GM19035 (cell line): ENCODE results near the gene RHEB.
A peak's percentile ranks its signal among the peaks of the same experiment; 100 is the strongest.

ENCODE experiments used
- ATAC-seq: cut with Tn5 transposase; IDR thresholded peaks from one replicate; pipeline ENCODE4 v1.9.1; 2021; ENCODE audit not compliant: unreplicated experiment

The RHEB gene

DNA sequence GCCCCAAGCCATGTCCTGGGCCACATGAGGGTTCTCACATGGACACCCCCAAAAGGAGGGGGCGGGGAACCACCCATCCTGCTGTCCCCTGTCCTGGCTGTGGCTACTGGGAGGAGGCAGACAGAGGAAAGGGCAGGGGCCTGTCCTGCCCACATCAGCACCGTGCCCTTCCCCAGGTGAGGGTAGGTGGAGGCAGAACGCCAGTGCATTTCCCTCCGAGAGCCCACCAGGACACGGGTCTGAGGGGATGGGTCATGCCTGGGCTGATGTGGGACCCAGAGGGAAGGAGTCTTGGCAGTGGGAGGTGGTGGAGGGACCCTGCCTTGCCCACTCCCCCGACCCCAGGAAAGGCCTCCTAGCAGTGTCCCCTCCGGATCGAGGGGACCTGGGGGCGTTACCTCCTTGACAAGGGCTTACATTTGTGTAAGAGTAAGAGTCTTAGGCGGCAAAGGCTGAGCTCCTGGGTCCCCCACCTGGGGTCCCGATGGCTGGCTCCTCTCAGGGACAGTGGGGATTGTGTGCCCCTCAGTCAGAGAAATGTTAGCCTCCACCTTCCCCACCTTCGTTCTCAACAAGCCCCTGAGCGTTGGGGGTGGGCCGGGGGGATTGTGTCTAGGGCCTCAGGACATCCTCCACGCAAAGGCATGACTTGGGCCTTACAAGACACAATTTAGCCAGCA is 85.8 kb downstream of the RHEB start:
- ATAC-seq, result no peak

DNA sequence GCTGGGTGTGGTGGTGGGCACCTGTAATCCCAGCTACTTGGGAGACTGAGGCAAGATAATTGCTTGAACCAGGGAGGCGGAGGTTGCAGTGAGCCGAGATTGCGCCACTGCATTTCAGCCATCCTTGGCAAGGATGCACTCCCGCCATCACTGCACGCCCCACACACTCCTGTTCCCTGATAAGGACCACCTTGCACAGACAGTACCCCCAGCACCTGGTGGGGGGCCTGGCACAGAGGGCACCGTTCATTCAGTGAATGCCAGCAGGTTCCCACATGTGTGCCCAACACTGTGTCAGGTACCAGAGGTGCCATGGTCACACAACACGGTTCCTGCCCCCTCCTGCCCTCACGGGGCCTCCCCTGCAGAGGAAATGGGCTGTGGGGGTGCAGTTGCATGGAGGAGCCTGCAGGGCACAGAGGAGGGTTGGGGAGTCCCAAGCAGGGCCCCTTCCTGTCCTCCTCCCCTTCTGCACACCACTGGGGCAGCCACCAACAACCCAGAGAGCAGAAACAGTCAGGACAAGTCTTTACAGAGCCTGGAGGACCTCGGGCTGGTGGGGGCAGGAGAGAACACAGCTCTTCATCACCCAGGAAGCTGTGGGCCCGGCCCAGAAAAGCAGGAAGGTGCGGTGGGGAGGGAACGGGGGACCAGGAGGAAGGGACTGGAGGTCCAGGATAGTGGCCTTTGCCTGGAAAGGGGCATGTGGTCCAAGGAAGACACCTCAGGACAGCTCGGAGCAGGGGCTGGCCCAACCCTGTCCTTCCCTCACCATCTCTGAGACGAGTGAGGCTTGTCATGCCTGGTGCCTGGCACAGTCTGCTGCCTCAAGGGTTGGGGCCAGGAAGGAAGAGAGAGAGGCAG is 86.8 kb downstream of the RHEB start:
- ATAC-seq, result peak; percentile 88

DNA sequence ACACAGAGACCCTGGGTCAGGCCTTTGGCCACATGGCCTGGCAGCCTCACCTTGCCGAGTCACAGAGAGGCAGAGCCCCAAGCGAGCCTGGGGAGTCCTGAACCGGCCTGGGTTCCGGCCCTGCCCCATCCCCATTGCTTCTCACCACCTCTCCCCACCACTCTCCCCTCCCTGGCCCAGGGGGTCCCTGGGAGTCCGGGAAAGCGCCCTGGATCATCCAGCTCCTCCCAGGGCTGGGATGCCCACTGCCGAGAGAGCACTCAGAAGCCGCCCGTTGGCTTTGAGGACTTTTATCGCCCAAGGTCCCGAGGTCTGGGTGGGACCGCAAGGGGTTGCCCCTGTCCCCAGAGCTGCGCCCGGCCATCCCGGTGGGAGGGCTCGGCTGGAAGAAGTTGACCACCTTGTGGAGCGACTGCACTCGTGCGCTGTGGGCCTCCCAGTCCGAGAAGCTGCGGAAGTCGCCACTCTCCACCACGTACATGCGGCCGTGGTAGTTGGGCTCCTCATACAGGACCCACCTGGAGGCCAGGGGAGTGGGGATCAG is 87.9 kb downstream of the RHEB start:
- no peak for ATAC-seq

DNA sequence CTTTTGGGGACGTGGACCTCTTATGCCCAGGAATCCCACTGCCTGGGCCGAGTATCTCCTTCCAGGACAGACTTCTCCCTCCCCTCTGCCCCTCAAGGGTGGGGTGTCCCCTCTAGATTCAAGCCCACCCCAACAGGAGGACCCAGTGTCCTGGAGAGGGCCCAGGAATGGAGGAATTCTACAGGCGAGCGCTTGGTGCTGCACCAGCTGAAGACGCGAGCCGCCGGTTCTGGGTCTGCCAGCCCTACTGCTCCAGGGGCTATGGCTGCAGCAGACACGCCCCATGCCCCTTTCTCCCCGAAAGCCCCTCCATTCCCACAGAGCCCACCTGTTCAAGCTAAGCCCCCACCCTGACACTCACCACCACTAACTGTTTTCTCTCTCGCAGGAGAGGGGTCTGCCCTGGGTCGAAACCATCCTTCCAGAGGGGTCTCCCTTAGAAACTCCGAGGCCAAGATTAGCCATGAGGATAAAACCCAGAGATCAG is 88.4 kb downstream of the RHEB start:
- ATAC-seq, result no peak

DNA sequence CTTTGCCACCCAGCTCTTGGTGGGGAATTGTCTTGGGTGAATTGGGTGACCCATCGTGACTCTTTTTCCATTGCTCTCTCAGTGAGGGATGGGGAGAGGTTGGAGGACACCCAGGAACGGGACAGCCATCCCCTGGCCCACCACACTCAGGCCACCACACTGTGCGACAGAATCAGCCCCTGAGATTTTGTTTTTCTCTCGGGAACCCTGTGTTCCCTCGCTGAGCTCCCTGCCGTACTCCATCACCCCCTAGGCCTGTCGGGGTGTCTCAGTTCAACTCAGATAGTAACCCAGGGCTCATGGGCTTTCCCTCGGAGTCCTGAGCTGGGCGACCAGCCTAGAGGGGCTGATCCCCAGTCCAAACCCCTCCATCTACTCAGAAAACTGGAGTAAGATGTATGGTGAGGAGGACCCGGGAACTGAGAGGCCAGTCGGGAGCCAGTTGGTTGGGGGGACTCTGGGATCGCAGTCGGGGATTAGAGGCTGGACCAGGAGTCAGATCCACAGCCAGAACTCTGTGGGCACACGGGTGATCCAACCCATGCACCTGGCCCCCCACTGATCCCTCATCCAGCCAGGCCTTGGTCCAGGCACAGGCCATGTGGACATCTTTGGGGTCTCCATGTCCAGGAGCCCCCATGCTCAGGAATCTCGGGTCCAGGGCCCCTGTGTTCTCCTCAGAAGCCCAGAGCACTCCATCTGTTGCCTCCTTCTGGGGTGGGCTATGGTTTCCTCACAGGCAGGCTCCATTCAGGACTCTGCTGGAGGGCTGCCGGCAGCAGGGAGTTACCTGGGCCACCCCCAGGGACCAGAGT is 89.1 kb downstream of the RHEB start:
- no peak for ATAC-seq

DNA sequence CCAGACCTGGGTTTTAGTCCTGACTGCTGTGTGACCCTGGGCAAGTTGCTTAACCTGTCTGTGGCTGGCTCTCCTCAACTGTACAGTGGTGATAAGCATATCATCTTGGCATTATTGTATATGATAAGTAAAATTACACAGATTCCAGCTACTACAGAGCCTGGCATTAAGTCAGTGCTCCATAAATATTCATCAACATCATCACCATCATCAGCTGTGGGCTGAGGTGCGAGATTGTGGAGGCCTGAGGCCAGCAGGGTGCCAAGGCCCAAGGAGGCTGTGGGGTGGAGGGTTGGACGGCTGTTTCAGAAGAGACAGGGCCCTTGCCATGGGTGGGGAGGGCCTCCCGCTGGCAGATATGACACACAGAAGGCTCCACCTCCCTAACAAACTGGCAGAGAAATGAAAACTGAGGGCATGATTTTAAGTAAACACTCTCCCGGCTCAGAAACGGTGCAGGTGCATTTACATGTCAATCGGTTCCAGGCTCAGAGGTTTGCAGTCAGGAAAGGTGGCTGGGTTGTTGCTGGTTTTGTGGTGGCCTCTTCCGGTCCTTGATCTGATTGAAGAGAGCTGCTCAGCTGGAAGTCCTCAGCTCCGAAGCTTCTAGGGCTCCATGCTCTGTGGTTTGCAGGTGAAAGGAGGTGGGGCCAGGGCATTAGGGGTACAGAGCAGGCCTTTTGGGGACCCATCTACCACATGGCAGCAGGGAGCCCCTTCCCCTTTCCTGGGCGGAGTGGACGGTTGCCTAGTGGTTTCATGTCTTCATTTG is 89.9 kb downstream of the RHEB start:
- no peak for ATAC-seq

DNA sequence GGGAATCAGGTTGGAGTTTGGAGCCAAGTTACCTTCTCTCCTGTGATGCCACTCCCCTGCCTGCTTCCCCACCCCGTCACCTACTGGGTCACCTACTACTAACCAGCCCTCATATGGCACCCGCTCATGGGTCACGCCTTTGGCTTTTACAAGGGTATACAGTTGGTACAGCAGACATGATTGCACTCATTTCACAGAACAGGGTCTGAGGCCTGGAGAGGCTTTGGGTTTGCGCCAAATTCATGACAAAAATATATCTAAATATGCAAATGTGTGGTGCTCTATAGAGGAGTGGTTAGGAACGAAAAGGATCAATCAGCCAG is 90.5 kb downstream of the RHEB start:
- no peak for ATAC-seq

DNA sequence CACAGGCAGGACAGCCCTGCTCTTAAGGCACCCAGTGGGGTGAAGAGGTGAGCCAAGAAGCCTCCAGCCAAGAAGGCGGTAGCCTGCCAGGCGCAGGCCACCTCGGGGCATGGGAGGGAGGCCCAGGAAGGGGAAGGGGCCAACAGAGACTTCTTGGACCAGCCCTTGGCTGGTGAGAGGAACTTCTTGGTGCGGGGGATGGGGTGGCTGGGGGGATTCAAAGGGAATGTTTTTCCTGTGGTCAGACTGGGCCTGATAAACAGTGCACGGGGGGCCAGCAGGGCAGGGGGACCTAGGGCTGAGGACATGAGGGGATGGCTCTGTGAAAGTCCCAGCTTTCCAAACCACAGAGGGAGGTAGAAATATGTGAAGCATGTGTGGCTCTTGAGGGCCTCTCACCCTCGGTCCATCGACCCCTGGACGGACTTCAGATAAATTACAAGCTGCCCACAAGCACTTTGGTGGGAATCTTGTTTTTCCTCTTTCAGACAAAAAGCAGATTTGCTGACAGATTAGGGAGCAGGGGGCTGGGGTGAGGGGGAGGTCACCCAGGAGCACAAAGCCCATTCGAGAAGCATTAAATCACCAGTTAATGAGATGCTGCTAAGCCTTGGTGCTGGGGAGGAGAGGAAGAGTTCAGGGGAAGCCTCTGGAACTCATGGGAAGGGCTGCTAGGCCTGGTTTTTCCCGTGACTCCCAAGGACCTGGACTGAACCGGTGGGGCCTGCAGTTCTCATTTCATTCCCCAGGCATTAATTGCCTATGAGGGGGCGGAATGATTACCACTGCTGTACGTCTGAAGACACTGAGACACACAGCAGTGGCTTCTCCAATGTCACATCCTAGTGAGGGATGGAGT is 91.1 kb downstream of the RHEB start:
- no peak for ATAC-seq

DNA sequence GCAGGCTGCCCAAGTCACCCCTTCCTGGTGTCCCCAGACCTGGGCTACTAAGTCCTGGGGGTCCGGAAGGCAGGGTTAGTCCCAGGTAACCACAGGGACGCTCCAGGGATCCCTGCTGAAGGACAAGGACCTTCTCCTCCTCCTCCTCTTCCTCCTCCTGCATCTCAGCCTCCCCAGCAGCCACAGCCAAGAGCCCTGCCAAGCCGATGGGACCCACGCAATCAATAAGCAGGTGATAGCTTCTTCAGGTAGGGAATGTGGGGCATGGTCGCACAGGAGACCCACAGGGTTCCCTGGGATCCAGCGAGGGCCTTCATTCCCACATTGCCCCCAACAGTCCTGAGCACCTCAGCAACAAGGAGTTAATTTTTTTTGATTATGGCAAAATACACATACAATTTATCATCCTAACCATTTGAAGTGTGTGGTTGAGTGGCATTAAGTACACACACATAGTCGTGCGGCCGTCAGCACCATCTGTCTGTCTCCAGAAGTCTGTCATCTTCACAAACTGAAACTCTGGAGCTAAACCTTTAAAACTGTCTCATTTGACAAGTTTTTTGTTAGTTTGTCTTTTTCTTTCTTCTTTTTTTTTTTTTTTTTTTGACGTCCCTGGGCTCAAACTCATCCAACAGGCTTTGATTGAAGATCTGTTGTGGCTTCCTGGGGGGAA is 91.9 kb downstream of the RHEB start:
- no peak for ATAC-seq

DNA sequence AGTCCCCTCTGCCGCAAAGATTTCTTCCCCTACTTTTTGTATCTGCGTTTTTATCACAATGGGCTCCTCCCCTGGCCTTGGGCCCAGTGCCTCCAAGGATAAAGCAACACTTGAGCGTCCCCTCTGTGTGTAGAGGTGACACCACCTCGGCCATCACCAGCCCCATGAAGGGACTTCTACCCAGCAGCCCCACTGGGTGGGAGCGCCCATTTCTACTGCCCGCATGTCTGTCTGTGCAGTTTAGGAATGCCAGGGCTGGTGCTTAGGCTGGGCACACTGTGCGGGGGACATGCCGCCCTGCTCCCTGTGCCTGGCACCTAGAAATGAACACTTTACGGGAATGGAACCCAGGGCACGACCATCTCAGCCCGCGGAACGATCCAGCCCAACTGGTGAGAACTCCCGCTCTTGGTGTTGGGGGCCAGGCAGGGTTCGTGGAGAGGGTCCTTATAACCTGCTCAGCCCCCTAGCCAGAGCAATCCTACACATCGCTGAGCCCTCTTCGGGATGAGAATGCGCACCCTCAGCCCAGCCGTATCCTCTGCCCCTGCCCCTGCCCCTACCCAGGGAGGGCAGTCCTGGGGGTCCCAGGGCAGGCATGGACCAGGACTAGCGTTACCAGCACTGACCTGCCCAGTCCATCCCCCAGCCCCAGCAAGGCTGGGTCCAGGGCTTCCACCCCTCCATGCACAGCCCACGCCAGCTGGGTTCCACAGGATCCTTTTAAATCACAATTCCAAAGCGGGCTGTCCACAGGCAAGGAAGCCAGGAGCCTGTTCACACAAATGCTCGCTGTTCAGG is 92.6 kb downstream of the RHEB start:
- ATAC-seq, result no peak

DNA sequence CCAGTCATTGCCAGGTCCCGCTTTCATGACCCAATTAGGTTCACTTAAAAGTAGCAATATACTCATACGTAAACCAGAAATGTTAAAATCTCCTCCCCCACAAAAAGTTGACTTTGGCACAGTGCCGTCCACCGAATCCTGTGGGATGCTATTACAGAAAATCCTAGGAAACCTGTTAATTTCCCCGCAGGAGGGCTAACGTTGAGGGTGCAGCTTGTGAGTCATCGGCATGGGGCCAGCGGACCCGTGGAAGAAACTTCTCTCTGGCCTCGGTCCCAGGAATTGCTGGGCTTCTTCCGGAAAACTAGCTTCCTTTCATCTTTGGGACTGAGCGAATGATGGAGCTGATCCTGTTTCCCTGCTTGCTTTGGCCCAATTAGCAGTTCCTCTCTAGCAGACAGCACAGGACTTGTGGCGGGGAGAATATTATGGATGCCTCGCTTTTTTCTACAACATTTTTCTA is 93.2 kb downstream of the RHEB start:
- no peak for ATAC-seq

DNA sequence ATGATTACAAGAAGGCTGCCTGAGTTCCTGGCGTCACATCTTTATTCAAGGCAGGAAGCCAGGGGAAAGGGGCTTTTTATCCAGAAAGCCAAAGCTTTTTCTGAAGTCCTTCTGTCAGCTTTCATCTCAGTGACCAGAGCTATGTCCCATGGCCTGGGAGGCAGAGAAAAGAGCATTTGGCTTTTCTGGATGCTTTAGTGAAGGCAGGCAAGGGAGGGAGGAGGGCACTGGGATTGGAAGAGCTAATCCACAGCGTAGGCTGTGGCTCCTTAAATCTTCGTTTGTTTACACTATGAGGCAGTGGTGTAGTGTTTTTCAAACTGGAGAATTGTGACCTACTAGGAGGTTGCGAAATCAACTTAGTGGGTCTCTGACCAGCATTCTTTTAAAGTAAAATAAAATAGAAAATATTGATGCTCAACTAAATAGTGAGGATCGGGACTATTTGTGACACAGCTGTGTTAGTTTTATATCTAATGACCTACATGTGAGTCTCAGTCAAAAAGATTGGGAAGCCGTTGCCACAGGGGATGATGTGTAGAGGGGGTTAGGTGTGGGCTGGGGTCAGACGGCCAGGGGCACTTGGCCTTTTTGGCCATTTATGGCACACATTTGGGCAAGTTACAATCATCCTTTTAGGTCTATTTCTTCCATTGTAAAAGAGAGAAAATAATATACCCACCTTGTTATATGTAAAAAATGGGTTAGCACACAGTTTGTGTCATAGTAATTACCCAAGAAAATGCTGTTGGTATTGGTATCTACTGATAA is 93.8 kb downstream of the RHEB start:
- no peak for ATAC-seq

DNA sequence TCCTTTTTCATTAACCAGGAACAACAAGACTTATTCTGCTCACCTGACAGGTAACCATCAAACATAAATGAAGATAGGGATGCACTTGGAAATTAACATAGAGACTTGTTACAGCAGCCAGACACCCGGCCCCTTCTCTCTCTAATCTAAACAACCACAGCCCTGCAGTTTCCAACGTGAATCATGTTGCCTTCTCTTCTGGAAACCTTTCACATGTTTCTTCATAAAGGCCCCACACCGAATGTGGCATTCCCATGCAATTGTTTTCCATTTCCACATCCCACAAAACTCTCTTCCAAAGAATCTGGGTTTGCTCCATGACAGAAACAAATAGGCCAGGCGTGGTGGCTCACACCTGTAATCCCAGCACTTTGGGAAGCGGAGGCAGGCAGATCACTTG is 94.9 kb downstream of the RHEB start:
- ATAC-seq, result no peak

DNA sequence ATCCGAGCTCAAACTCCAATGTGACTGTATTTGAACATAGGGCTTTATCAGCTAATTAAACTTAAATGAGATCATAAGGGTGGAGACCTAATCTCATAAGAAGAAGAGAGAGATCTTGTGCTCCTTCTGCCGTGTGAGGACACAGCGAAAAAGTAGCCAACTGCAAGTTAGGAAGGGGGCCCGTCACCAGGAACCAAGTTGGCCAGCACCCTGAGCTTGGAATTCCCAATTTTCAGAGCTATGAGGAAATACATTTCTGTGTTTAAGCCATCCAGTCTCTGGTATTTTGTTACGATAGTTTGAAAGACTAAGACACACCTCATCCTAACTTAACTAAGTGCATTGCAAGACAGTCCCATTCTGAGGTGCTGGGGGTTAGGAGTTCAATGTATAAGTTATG is 95.8 kb downstream of the RHEB start:
- ATAC-seq, result no peak

DNA sequence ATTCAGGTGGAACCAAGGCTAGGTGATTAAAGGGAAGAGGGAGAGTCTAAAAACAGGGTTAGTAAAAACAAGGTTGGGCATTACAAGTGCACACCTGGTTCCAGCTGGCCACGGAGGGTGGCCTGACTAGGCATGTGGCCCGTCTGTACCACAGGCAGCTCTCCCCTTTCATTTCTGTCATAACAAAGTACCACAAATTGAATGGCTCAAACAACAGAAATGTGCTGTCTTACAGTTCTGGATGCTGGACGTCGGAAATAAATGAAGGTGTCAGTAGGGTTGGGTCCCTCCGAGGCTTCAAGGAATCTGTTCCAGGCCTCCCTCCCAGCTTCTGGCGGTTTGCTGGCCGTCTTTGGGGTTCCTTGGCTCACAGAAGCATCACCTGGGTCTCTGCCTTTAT is 96.5 kb downstream of the RHEB start:
- ATAC-seq, result no peak

DNA sequence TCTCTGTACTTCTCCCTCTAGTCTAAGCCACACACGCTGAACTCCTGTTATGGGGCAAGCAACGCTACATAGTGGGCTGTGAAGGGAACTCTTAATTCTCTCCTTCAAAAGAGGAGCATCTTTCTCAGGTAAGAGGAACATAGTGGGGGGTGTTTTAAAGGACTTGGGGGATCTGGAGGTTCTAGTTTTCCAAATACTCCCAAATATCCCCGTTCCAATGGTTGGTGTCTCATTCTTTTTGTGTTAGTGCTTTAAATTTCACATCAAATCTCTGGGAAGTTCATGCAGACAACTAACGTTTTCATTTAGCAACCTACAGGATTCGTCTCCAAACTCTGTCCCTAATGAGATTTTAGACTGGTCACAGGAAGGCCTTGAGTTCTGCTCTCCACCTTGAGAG is 97.5 kb downstream of the RHEB start:
- ATAC-seq, result no peak

DNA sequence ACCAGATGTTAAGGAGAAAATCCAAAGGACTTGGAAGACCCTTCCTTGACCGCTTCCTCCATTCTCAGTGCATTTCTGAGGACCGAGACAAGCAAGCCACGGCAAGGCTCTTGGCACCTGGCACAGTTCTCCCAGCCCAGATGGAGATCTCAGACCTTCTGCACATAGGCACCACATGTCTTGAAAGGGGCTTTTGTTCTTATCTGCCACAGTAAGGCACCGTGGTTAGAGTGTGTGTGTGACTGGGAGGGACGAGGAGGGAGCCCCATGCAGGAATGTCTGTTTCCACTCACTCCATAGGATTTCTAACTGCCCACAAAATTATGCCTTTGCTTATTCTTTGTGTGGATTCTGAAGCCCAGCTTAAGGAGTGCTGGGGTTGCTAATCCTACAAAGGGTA is 99.6 kb downstream of the RHEB start:
- no peak for ATAC-seq

DNA sequence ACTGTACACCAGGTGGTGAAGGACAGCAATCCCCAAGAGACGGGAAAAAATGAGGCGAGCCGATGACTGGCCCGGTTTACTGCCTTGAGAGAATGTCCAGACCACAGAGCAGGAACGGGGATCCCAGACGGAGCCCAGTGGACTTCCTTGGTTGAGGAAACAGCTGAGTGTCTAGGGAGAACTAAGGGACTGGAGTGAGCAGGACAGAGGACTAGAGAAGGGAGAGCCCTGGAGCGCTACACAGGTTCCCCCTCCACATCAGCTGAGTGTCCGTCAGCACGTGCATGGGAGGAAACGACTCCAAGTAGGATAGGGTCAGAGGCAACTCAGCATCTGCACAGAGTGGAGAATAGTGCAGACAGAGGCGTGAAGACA is 102.8 kb downstream of the RHEB start:
- ATAC-seq, result no peak
